ENCODE results near the gene TMEM53.

- TF ChIP-seq CTCF (IDR thresholded peaks at IDR 0.05; ENCODE audit: poor library complexity) (no peak), EZH2 (IDR thresholded peaks at IDR 0.05; ENCODE audit: borderline replicate concordance) (no peak), EZH2phosphoT487 (IDR thresholded peaks at IDR 0.05; ENCODE audit: low read depth, severe bottlenecking, unreplicated experiment) (no peak)
Measured at GRCh38 chr1:44695671-44696070, 21.4 kb upstream of the TMEM53 start.

All from hepatocyte (in vitro differentiated cells).